ENCODE data around the gene TADA1.

TADA1 gene, protein sequence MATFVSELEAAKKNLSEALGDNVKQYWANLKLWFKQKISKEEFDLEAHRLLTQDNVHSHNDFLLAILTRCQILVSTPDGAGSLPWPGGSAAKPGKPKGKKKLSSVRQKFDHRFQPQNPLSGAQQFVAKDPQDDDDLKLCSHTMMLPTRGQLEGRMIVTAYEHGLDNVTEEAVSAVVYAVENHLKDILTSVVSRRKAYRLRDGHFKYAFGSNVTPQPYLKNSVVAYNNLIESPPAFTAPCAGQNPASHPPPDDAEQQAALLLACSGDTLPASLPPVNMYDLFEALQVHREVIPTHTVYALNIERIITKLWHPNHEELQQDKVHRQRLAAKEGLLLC

DNA sequence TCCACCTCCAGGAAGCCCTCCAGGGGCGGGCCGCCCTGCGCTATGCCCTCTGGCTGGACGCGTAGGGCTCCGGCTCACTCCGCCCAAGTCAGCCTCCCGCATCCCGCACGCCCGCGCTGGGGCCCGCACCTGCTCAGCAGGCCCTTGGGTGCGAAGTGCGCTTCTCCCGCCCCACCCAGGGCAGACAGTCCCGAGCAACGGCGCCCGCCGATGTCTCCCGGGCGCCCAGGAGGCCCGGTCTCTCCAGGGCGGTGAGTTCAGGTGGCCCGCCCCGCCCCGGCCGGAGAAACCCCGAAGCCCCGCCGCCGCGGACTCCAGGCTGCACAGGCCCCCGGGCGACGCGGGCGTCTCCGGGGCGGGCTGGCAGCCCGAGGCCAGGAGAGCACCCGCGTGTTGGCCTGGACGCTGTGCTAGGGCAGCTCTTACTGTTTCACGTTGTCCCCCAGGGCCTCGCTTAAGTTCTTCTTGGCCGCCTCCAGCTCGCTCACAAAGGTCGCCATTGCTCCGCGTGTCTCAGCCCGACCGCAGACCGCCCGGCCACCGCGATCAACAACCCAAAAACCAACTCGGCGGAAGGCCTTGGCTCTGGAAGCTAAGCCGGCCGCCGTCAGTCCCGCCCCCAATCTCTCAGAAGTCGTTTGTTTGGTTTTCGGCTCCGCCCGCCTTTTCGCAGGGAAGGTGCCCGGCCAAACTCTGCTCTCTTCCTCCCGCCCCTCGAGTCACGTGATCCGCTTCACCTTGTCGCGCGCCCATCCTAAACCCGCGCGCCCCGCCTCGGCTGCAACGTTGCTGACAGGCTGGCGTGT is at the start of gene TADA1:
TADA1 (minus strand) TSS at position 531 of the 806 bp plus-strand sequence; CDS start at position 500, 31 bp downstream.
- peak; percentile 91 to 97 (median 96) for DNase-seq (ENCODE audit: low read depth in 3 of 3)

DNA sequence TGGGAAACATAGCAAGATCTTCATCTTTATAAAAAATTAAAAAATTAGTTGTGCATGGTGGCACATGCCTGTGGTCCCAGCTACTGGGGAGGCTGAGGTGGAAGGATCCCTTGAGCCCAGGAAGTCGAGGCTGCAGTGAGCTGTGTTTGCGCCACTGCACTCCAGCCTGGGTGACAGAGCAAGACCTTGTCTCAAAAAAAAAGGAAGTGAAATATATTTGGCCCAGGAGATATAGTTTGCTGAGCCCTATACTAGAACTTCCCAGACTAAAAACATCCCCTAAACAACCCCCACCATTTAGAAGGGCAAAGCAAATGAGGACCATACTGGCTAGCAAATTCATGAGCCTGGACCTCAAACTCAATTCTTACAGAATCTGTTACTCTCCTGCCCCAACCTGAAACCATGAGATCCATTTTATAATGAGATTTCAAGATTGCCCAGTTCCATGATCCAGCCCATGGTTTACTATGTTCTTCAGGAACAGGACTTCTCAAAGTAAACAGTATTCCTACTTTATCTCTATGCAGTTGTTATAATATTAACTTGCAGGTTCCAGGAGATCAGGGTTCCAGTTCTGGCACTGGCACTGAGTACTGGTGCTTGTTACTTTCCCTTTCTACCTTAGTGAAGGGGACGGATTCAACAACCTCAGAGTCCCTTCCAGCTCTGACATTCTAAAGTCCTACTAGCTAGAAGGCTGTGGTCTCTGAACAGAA is 48.9 kb upstream of the TADA1 start:
- DNase-seq (ENCODE audit: low read depth in 3 of 3): no peak

DNA sequence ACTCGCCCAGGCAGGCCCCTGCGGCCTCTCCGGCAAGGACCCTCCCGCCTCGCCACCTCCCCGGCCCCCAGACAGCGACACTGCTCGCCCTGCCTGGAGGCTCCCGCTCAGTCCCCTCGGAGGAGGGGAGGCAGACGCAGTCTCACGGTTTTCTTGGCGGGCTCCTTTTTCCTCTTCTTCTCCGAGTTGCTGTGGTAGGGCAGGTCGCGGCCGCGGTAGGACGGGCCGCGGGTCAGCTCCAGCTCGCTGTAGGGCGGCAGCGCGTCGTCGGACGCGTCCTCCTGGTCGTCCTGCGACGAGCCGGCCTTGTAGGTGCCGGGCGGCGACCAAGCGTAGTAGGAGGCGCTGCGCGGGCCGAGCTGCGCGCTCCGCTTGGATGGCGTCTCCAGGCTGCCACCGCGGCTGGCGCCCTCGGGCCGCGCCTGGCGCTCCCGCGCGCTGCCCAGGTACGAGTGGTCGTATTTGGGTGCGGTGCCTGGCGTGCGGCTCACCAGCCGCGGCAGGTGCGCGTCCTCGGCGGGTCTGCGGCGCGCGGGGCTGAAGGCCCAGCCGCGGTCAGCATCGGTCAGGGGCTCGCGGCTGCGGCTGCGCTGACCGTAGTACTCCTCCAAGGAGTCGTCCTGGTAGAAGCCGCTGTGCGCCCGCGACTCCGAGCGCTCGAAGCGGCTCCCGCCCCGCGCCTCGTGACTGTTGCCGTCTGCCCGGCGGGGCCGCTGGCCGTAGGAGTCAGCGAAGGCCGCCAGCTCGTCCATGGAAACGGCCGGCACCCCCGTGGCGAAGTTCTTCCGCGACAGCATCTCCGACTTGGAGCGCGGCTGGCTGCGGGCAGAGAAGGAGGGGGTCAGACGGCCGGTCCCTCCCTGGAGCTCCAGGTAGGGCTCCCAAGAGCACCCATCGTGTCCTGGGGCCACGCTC is 44.8 kb upstream of the TADA1 start:
- no peak for DNase-seq (ENCODE audit: low read depth in 3 of 3)

DNA sequence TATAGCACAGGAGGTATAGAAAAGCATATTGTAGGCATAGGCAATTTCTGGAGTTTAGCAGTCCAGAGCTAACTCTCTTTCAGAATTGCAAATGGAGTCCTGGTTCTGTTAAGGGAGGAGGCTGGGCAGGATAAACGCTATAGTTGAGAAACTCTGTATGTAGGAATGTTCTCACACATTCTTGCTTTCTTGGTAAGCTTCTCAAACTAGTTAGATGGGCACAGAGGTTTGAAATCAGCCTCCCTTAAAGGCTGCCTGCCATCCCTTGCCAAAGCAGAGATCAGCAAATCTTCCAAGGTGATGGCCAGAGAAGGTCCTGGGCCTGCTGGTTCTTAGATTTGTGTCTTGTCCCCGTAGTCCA is 42.9 kb upstream of the TADA1 start:
- DNase-seq (ENCODE audit: low read depth in 3 of 3): no peak

DNA sequence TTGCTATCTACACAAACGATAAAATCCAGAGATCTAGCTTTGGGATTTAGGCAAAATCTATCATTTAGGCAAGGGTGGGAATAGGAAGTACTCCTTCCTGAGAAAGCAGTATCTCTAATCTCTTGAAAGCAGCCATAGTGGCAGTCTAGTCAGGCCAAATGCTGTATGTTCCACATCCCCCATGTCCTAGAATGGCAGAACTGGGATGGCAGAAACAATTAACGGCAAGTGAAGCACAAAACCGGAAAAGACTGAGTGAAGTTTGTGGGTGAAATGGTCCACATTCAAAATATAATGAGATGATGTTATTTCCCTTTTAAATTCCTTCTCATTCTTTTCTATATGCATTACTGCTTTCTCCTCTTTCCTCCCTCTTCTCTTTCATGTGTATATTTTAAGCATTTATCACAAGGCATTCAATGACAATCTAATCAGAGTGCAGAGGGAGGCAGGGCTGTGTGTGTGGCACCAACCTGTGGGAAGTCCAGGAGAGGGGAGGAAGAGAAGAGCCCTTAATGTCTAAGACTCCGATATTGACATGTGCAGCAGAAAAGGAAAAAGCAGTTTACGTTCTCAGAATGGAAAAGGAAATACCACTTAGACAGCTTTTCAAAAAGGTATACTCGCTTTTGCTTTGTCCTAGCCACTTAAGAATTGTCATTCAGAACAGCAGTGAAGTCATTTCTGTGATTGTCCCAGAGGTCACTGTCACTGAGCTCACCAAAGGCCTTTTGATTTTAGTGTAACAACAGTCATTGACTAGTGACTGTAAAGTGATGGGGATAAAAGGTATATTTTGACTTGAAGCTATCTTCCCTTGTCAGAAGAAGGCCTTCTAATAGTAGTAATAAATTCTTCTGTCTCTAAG is 42.3 kb upstream of the TADA1 start:
- no peak for DNase-seq (ENCODE audit: low read depth in 3 of 3)

DNA sequence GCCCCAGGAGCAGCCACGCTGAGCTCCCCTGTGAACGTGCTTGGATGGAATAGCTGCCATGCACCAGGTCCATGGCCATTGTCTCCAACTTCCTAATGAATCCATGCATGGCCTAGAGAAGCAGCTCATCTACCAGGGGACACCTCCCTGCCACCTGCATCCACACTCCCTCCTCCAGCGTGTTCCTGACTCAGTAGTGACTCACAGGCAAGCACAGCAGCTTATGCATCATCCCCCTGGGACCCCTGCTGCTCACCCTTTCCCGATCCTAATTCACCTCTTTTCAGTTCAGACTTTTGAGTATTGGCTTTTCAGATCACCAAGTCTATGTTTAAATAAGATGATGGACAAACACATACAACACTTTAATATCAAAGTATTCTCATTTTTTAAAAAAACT is 39.9 kb upstream of the TADA1 start:
- no peak for DNase-seq (ENCODE audit: low read depth in 3 of 3)

DNA sequence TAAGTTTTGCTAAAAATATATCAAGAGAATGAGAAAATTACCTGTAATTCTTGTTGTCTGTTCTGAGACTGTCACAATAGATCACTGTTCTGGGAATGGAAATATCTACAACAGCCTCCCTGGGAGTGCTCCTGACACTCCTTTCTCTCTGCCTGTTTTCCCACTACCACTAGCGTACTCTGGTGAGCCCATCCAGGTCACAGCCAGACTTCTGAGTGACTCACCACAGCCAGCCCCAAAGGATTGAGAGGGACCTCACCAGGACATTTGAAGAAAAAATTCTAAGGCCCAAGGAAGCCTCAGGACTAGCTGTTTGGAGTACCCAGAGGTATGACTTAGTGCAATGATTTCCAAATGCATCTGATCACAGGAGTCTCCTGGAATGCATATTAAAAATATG is 39.0 kb upstream of the TADA1 start:
- DNase-seq (ENCODE audit: low read depth in 3 of 3): no peak

DNA sequence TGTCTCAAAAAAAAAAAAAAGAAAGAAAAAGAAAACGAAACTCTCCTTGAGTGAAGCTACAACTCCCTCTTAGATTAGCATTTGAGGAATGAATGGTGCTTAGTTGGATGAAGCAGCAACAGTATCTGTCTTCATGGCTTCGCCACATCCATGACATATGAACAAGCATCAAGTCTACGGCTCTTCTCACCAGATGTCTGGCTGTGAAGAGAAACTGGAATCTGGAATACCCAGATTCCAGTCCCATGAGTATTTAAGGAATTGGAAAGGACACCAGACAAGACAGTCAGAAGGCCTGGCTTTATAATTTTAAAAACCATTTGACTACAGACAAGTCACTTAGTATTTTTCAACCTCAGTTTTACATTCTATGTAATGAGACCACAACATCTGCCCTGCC is 38.0 kb upstream of the TADA1 start:
- no peak for DNase-seq (ENCODE audit: low read depth in 3 of 3)

DNA sequence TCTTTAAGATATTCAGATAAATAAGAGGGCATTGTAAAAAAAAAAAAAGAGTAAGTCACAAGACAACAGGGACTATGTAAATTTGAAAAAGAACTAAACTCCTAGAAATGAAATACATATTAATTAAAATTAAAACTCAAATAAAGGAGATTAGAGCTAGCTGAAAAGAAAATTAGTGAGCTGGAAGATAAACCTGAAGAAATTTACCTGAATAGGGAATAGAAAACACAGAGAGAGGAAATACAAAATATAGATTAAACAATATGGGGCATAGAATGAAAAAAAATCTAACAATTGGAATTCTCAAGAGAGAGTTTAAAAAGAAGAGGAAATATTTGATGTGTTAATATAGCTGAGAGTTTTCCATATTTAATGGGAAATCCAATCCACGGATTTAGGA is 35.6 kb upstream of the TADA1 start:
- no peak for DNase-seq (ENCODE audit: low read depth in 3 of 3)

DNA sequence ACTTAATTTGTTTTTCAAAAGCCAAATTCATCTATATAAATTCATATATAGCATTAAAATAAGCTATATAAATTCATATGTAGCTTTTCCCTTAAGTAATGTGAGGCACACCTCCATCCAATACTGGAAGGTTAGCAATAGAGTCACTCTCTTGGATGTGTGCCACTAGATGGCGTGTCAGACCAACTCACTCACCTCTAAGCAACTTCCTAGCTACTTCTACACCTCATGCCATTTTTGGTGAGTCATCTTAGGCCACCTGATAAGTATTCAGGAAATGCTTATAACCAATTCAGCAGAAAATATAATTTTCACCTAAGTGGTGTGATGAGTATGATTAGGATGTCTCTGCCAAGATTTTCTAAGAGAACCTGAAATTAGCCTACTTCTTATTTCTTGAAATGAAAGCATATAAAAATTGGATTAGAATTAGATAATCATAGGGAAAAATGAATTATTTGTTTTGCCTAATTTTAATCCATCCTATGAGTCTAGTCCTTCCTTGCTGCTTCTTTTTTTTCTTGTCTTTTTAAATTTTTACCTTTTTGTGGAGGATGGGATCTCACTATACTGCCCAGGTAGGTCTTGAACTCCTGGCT is 34.4 kb upstream of the TADA1 start:
- DNase-seq (ENCODE audit: low read depth in 3 of 3): peak; percentile 25 to 68 (median 50)

DNA sequence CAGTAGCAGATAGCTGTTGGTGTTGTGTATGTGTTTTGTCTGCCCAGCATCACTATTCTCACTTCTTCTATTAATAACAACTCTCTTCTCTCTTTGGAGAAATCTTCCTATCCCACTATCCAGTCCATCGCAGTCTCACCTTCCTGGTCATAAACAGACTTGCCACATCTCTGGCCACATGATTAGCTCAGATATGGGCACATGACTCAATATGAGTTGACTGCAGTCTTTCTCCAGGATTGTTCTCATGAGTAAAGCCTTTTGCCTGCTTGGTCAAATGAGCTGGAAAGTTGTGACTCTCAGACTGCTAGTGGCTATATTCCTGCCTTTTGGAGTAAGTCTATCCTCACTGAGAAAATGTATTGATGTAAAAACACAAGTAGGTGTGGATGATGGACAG is 32.9 kb upstream of the TADA1 start:
- DNase-seq (ENCODE audit: low read depth in 3 of 3): no peak

DNA sequence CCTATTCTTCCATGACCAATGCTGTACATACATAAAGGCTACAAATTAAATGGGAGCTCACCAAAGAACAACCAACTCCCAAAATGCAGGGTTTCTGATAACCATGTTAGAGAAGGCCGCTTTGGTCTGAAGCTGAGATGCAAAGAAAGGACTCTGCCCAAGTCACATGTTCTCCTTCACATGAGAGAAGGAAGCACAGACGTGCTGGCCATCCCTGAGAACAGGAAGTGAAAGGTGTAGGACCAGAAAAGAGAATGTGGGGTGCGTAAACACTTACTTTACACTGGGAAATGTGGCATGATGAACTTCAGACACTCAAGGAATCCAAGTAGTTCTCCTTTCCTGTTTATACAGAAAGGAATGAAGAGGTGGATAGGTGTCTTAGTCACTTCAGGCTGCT is 31.7 kb upstream of the TADA1 start:
- DNase-seq (ENCODE audit: low read depth in 3 of 3): no peak

DNA sequence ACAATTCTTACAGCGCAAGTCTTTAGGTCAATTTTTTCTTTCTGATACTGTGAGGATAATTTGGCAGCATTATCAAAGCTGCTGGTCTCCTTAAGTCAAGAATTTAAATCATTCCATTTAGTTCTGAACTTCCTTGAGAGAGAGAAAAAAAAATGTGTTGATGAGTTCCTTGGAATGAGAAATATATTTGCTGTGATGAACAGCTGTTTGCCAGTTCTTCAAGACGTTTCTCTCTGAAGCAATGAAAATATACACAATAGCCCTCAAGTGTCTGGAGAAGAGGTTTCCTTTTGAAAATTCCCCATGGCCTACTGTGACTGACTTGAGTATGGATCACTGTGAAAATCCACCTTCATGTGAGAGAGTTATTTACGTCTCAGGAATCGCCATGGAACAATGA is 31.0 kb upstream of the TADA1 start:
- DNase-seq (ENCODE audit: low read depth in 3 of 3): no peak

DNA sequence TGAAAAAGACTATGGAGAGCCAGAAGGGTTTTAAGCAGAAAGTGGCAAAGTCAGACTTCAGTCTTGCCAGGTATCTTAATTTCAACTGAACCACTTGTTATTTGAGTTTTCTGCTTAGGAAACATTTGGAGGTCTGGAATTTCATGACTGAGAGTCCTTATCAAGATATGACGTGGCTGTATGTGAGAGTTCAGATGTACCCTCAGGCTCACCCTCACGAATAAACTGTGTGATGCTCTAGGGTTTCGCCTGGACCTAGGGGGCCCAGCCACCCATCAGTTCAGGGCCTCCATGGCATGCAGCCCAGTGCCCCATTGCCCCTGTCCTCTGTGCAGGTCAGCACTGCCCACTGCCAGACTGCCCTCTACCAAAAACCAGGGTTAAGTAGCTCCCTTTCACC is 30.6 kb upstream of the TADA1 start:
- no peak for DNase-seq (ENCODE audit: low read depth in 3 of 3)

DNA sequence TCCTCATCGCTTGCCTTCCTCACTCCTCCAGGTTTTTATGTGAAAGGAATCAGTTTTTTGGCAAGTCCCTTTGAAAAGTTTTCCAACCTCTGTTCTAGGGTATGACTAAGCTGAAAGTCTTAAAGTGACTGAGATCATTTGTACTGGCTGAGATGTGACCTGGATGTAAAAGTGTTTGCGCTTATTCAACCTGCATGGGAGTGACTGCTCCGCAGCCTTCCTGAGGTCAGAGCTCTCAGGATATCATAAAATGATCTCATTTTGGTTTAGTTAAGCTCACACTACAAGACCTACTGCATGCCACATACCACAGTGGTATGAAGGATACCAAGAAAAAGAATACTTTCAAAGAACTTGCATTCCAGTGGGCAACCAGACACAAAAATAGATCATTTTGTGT is 29.8 kb upstream of the TADA1 start:
- DNase-seq (ENCODE audit: low read depth in 3 of 3): no peak

DNA sequence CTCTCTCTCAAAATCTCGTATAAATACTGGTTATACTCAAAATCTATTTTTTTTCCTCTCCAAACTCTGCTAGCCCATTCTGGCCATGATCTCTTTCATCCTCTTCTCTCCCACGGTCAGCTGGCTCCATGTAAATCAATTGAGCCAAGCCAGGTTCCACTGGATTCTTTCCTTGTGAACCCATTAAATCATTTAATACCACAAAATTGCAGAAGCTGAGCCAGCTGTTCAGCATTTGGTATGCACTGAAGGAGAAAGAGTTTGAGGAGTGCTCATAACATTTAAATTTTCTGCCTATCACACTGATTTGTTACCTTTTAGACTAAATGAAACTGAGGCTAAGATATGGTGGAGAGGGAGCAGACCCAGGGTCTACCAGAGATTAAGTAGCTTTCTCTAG is 29.1 kb upstream of the TADA1 start:
- no peak for DNase-seq (ENCODE audit: low read depth in 3 of 3)

DNA sequence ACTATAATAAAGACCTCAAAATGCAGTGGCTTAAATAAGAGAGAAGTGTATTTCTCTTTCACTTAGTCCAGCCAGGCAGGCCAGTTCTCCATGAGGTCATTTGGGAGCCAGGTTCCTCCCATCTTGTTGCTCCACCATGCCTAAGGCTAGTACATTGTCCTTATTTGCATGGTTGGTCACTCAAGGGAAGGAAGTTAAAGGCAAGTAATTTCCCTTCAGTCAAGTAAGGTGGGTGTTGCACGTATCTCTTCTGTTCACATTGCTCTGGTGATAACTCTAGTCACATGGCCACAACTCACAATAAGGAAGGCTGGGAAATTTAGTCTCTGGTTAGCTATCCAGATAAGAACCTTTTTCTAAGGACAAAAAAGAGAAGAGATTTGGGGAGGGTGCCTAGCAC is 27.2 kb upstream of the TADA1 start:
- no peak for DNase-seq (ENCODE audit: low read depth in 3 of 3)

DNA sequence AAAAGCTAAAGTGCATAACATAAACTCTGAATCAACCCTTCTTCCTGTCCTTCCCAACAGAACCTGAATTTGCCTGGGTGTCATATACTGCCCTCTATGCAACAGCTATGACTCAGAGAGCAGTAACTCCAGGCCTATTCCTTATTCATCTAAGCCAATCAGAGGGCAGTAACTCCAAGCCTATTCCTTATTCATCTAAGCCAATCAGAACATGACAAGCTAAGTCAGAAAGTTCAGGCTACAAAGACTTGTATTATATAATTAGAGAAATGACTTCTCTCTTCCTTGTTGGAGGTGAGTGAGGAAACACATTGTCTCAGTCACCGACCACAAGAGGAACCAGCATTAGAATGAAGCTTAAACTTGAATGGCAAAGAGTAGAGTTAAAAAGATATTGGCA is 26.2 kb upstream of the TADA1 start:
- DNase-seq (ENCODE audit: low read depth in 3 of 3): no peak

DNA sequence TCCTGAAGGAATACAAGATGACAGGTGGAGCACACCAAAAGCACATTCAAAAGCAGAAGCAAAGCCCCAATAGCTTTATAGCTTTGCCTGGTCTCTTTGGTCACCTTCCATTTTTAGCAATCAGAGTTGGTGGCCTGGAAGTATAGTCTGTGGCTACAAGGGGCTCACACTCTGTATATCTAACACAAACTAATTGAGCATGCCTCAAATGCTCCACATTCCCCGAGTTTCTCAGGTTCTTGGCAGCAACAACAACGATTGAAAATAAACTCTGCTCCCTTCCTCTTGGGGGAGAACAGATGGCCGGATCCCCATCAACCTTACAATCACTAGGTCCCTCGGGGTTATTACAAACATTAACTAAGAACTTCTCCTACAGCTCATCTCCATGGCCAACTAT is 24.9 kb upstream of the TADA1 start:
- DNase-seq (ENCODE audit: low read depth in 3 of 3): no peak

DNA sequence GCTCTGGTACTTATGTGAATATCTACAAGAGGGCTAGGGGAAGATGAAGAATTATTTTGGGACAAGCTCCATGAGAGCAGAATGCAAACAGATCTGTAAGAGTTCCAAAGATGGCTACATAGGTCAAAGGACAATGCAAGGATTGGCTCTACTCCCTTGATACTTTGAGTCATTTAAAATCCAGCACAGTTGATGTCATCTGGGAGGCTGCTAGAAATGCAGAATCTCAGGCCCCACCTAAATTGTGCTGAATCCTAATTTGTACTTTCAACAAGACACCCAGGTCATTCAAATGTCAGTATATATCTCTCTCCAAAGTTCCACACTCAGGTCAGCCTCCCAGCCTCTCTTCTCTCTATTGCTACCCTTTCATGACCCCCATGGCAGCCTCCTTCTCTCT is 23.7 kb upstream of the TADA1 start:
- no peak for DNase-seq (ENCODE audit: low read depth in 3 of 3)
